HFF-Myc (cell line): ENCODE results near the gene SERPINF2.

Experiments
- DNase-seq: peaks from one replicate; pipeline ENCODE4 v3.0.0-alpha.2; 2011; ENCODE audit warnings: low read depth; ENCODE audit errors: extremely low read depth
- H3K4me3 ChIP-seq: replicated peaks from 2 replicates; pipeline ENCODE4 v1.5.1; 2011; ENCODE audit warnings: low read depth, mild to moderate bottlenecking, control low read depth, low read length
- CTCF ChIP-seq: IDR thresholded peaks from 2 replicates; pipeline ENCODE4 v1.5.1; 2012; ENCODE audit warnings: mild to moderate bottlenecking, low read depth, low read length, control low read depth; ENCODE audit errors: missing control alignments

SERPINF2 gene

DNA sequence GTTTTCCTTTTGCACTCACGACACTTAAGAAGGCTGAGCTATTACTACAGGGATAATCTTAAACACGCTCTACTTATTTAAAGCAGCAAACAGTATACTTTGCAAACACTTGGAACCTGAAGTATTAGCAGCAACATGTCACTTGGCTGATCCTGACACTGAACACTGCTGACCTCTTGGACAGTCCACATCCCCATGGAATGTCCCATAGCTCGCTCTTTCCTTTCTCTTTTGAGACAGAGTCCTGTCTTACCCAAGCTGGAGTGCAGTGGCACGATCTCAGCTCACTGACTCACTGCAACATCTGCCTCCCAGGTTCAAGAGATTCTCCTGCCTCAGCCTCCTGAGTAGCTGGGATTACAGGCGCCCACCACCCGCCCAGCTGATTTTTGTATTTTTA lies 60.6 kb downstream of the SERPINF2 start:
- DNase-seq, result no peak
- no peak for TF ChIP-seq CTCF
- H3K4me3 ChIP-seq, result no peak overlapping the region
